ENCODE data around the gene ELSPBP1.

DNA sequence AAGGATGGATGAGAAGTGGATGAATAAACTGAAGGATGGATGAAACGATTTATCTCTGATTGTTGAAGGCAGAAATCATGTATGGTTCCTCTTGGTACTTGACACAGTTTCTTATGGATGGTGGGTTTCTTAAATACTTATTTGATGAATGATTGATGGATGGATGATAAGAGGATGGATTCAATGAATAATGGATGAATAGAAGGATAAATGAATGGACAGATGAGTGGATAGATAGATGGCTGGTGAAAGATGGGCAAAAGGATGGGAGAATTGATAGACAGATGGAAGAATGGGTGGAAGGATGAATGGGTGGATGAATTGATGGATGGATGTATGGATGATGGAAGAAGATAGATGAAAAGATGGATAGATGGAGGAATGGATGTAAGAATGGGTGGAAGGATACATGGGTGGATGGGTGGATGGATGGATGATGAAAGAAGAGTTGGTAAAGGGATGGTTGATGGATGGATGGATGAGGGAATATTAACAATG, 1.8 kb downstream of the ELSPBP1 start:
- TF ChIP-seq POLR2A (IDR thresholded peaks at IDR 0.05), result no peak
- TF ChIP-seq, protein P1, sequence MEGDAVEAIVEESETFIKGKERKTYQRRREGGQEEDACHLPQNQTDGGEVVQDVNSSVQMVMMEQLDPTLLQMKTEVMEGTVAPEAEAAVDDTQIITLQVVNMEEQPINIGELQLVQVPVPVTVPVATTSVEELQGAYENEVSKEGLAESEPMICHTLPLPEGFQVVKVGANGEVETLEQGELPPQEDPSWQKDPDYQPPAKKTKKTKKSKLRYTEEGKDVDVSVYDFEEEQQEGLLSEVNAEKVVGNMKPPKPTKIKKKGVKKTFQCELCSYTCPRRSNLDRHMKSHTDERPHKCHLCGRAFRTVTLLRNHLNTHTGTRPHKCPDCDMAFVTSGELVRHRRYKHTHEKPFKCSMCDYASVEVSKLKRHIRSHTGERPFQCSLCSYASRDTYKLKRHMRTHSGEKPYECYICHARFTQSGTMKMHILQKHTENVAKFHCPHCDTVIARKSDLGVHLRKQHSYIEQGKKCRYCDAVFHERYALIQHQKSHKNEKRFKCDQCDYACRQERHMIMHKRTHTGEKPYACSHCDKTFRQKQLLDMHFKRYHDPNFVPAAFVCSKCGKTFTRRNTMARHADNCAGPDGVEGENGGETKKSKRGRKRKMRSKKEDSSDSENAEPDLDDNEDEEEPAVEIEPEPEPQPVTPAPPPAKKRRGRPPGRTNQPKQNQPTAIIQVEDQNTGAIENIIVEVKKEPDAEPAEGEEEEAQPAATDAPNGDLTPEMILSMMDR (IDR thresholded peaks at IDR 0.05), result no peak
